ENCODE results near the gene MDK.

MDK gene

GRCh38 chr11:46348566-46349401 is 32.7 kb upstream of the MDK start:
- no peak for FAIRE-seq

DNA sequence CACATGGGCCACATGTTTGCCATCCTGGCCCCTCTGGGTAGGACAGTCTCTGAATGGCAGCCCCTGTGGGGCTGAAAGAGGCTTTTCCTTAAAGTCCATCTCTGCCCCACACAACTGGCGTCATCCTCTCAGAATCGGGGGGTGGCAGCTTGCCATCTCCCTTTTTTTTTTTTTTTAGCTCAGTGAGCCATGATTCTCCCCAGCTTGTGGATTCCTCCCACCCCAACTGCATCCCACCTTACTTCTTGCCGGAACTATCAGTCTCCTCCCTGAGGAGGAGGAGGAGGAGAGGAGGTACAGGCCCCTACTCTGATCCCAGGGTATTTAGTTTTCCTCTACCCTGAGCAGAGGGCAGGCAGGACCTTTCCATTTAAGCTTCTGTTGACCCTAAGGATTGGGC is 30.8 kb upstream of the MDK start:
- FAIRE-seq: no peak

- FAIRE-seq: no peak
Measured at GRCh38 chr11:46351148-46351547, 30.3 kb upstream of the MDK start.

DNA sequence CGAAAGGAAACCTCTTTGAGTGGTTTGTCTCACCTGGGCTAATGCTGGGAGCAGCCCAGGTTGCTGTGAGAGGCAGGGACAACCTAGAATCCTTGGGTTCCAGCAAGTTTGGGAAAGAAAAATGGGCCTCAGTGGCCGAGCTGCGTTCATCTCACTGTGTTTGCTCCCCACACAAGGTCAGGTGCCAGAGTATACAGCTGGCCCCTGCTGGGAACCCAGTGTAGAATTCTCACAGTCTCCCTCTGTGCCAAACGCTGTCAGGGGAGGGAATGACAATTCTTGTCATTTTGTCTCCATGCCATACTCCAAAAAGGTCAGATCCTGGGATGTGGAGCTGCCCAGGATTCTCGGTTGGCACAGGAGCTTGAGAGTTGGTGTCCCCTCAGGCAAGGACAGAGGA is 29.9 kb upstream of the MDK start:
- no peak for FAIRE-seq

DNA sequence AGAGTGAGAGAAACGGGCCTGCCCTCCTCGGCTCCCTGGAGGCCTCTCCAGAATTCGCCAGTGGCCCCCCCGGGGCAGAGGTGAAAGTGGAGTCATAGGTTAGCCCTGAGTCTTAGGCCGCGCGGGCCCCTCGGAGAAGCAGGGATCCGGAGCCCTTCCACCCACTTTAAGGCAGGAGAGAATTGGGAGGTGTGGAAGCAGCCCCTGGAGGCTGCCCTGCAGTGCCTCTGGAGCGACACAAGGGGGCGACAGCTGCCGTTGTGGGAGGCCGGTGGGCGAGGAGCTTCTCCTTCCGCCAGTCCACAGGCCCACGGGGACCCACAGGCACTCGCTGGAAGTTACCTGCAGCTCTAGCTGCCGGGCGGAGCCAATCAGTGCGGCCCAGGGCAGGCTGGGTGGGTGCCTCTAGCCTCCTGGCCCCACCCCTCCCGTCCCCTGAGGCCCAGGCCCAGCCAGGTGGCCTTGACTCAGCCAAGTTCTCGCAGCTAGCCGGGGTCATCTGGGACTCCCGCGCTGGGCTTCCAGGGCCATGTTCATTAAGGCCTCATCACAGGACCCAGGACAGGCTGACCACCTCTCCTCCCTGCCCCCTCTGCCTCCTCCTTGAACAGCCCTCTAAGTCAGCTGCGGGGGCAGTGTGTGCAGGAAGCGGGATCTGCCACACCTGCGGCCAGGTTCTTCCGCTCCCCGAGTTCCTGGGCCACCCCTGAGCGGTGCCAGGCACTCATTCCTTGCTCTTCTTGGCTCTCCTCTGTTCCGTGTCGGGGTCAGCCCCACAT is 29.2 kb upstream of the MDK start:
- no peak for FAIRE-seq

GRCh38 chr11:46353698-46354097 is 27.8 kb upstream of the MDK start:
- FAIRE-seq: no peak

GRCh38 chr11:46356924-46357482 is 24.5 kb upstream of the MDK start:
- no peak for FAIRE-seq

- FAIRE-seq: no peak
Measured at GRCh38 chr11:46357483-46357936, 24.0 kb upstream of the MDK start.

DNA sequence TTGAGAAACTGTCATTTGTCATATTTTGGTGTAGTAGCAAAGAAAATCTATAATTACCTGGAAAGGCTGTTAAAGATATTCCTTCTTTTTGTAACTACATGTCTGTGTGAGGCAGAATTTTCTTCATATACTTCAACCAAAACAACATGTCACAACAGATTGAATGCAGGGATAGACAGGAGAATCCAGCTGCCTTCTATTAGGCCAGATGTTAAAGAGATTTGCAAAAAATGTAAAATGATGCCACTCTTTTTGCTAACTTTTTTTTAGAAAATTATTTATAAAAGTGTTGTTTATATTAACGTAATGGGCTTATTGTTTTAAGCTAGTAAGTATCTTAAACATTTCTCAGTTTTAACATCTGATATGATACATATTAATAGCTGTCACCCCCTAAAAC is 21.5 kb upstream of the MDK start:
- no peak for FAIRE-seq

DNA sequence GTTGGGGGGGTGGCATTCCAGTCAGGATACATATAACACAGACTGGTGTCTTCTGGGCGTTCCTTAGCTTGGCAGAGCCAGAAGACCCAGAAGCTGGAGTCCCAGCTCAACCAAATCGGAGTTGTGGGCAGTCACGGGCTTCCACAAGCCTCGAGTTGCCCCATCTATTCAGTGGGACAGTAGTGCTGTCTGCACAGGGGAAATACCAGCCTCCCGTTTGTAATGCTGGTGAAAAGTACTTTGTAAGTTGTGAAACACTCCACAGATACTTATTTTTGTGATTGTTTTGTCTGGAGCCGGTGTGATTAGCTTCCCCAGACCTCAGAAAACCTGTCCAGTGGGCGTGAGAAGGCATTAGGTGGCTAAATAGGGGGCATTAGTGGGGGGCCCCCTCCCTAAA is 20.6 kb upstream of the MDK start:
- FAIRE-seq: no peak

- no peak for FAIRE-seq
Measured at GRCh38 chr11:46361283-46362155, 19.9 kb upstream of the MDK start.

DNA sequence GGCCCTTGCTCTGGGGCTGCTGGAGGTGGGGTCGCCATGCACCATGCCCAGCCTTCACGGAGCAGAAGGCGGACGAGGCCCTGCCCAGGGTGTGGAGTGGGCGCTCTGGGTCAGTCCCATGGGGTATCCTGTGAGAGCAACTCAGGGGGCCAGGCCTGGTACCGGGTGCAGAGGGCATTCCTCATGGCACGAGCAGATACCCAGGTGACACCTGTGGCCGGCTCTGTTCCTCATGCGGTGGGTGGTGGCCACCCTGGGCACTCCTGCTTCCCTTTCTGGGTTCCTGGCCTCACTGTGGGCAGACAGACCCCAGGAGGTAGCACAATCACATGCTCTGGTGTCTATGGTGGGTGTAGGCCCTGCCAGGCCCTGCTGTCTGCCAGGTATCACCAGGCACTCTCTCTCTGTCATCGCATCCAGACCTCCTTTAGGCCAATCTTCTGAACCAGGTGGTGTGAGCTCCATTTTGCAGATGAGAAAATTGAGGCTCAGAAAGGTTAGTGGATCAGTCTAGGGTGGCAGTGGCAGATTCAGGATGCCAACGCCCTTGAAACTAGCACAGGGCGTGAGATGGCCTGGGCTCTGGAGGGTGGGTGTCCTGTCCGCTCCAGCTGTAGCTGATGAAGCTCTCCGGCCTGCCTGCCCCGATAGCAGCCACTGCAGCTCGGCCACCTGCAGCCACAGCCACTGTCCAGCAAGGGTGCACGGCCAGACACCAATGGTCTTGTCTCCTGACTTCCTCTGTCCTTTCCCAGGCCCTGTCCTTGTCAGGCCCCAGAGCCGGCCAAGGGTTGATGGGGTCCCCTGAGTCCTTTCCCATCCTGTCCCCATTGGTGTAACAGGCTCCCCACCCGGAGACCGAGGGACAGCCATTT is 19.1 kb upstream of the MDK start:
- no peak for FAIRE-seq

DNA sequence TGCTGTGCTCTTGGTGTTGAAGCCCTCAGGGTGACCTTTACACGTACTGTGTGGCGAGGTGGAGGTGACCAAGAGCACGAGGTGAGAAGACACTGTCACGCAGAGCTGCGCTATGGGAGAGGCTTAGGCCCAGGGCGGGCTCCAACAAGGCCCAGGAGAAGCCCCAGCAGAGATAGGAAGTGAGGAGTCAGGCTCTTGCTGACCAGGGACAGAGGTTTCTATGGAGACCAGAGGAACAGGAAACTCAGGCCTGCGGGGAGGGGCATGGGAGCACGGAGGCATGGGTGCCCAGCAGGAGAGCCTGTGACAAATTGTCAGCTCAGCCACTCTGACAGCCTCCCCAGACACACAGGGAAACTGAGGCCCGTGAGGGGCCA is 18.4 kb upstream of the MDK start:
- FAIRE-seq: no peak

DNA sequence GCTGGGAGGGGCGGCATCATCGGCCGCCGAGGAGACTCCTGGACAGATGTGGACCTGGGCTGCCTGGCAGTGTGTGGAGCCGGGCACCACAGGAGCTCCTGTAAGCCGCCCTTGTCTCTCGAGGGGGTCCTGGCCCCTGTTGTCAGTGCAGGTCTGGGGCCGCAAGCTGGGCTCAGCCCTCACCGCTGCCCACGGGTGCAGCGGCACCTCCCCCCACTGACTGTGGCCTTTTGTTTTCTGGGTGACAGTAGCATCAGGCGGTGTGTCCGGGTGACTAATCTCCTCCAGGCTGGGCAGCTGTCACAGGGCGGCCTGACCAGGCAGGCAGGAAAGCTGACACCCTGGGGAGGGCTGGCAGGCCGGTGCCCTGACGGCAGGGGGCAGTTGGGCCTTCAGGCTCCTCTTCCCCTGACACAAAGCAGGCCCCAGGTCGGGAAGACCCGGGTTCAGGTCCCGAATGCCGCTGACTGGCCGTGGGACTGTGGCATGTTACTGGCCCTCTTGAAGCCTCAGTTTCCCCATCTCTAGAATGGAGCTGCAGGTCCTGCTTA is 17.9 kb upstream of the MDK start:
- FAIRE-seq: no peak

DNA sequence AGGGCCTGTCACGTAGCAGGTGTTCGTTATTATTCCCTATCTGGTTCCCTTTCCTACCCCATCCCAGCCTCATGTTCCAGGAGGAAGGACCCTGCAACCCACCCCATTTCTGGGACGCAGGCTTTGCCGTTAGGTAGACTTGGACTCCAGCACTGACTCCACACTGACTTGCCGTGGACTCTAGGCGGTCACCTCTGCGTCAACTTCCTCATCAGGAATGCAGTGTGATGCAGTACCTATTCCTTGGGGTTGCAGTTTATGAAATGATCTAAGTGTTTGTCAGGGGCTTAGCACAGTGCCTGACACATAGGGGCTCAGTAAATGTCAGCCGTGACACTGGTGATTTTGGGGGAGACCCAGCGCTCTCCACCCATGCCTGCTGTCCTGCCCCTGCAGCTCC is 17.4 kb upstream of the MDK start:
- no peak for FAIRE-seq

GRCh38 chr11:46364791-46365190 is 16.7 kb upstream of the MDK start:
- no peak for FAIRE-seq

- FAIRE-seq: no peak
Measured at GRCh38 chr11:46366260-46366659, 15.2 kb upstream of the MDK start.

DNA sequence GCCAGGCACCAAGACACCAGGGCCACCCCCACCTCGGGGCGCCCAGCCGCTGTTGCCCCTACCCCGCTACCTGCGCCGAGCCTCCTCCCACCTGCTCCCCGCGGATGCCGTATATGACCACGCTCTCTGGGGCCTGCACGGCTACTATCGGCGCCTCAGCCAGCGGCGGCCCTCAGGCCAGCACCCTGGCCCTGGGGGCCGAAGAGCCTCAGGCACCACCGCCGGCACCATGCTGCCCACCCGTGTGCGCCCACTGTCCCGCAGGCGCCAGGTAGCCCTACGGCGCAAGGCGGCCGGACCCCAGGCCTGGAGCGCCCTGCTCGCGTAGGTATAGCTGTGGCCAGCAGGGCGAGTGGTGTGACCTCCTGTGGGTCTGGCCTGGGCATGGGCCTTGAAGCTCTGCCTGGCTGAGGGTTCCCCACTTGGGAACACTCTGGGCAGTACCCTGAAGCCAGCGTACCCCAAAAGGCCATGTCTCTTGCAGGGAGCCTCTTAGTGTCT is 14.8 kb upstream of the MDK start:
- FAIRE-seq: no peak

DNA sequence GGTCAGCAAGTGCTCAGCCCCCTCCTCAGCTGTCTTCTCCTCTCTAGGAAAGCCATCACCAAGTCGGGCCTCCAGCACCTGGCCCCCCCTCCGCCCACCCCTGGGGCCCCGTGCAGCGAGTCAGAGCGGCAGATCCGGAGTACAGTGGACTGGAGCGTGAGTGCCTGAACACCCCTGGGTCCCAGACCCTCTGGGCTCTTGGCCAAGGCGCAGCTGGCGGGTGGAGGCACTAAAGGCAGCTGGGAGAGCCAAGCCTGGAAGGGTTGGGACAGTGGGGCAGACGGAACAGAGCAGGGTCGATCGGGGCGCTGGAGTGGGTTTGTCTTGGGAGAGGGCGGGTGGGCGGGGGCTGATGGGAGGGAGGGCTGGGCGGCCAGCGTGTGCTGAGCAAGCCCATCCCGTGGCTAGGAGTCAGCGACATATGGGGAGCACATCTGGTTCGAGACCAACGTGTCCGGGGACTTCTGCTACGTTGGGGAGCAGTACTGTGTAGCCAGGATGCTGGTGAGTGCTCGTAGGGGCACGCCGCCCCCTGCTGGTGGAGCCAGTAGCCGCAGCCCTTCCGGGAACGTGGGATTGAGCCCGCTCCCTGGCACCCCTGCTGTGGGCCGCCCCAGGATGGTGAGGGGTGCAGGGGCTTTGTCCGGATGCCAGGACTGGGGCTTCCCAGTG is 14.1 kb upstream of the MDK start:
- FAIRE-seq: no peak

GRCh38 chr11:46367916-46368267 is 13.6 kb upstream of the MDK start:
- FAIRE-seq: no peak
